HEK293T (cell line): ENCODE measurements around the gene SSTR5.

Experiments
- ARNT ChIP-seq: fragments of 450-650 bp; IDR thresholded peaks from 2 replicates; pipeline ENCODE4 v1.6.1; 2017; ENCODE audit warnings: mild to moderate bottlenecking
- BHLHE40 ChIP-seq: fragments of 450-650 bp; IDR thresholded peaks from 2 replicates; pipeline ENCODE4 v1.6.1; 2016; ENCODE audit warnings: mild to moderate bottlenecking, moderate library complexity, borderline replicate concordance
- CTBP1 ChIP-seq: fragments of 450-650 bp; IDR thresholded peaks from 2 replicates; pipeline ENCODE4 v1.6.1; 2016; ENCODE audit warnings: borderline replicate concordance
- ELF4 ChIP-seq: fragments of 450-650 bp; IDR thresholded peaks from 2 replicates; pipeline ENCODE4 v1.6.1; 2017; ENCODE audit warnings: antibody characterized with exemption
- FOXA1 ChIP-seq: fragments of 450-650 bp; IDR thresholded peaks from 2 replicates; pipeline ENCODE4 v1.6.1; 2016; ENCODE audit warnings: mild to moderate bottlenecking
- FOXK2 ChIP-seq: fragments of 450-650 bp; IDR thresholded peaks from 2 replicates; pipeline ENCODE4 v1.6.1; 2016; ENCODE audit warnings: mild to moderate bottlenecking
- FOXM1 ChIP-seq: fragments of 450-650 bp; IDR thresholded peaks from 2 replicates; pipeline ENCODE4 v1.6.1; 2017; ENCODE audit warnings: mild to moderate bottlenecking, borderline replicate concordance
- LEF1 ChIP-seq: fragments of 450-650 bp; IDR thresholded peaks from 2 replicates; pipeline ENCODE4 v1.6.1; 2017; ENCODE audit warnings: mild to moderate bottlenecking, borderline replicate concordance
- NFRKB ChIP-seq: fragments of 450-650 bp; IDR thresholded peaks from 2 replicates; pipeline ENCODE4 v1.6.1; 2016; ENCODE audit warnings: mild to moderate bottlenecking, moderate library complexity
- SP1 ChIP-seq: fragments of 450-650 bp; IDR thresholded peaks from 2 replicates; pipeline ENCODE4 v1.6.1; 2017
- SUZ12 ChIP-seq: fragments of 450-650 bp; IDR thresholded peaks from 2 replicates; pipeline ENCODE4 v1.6.1; 2016; ENCODE audit warnings: mild to moderate bottlenecking
- TARDBP ChIP-seq: fragments of 450-650 bp; IDR thresholded peaks from 2 replicates; pipeline ENCODE4 v1.6.1; 2016
- ZNF384 ChIP-seq: fragments of 450-650 bp; IDR thresholded peaks from 2 replicates; pipeline ENCODE4 v1.6.1; 2016
- TF ChIP-seq, protein P1 (sequence below): fragments of 450-650 bp; IDR thresholded peaks from 2 replicates; pipeline ENCODE4 v1.6.1; 2016

DNA sequence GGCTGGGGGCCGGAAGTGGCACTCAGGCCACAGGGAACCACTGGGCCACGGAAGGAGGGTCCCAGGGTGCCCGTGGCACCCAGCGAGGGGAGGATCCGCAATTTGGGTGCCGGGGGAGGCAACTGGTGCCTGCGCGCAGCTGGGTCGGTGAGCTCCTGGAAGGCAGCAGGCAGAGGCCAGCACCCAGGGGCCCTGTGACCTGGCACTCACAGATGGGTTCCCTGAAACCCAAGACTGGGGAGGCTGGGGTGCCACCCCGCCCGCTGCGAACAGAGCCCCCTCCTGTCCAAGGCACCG is 663 bp downstream of the SSTR5 start:
- TF ChIP-seq NFRKB, result no peak
- no peak for TF ChIP-seq BHLHE40
- TF ChIP-seq ELF4, result no peak
- TF ChIP-seq, protein P1, sequence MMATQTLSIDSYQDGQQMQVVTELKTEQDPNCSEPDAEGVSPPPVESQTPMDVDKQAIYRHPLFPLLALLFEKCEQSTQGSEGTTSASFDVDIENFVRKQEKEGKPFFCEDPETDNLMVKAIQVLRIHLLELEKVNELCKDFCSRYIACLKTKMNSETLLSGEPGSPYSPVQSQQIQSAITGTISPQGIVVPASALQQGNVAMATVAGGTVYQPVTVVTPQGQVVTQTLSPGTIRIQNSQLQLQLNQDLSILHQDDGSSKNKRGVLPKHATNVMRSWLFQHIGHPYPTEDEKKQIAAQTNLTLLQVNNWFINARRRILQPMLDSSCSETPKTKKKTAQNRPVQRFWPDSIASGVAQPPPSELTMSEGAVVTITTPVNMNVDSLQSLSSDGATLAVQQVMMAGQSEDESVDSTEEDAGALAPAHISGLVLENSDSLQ, result no peak
- no peak for TF ChIP-seq FOXM1
- TF ChIP-seq FOXA1, result no peak
- no peak for TF ChIP-seq ZNF384
- no peak for TF ChIP-seq TARDBP
- no peak for TF ChIP-seq SP1
- TF ChIP-seq LEF1, result no peak
- no peak for TF ChIP-seq SUZ12
- no peak for TF ChIP-seq FOXK2
- no peak for TF ChIP-seq ARNT
- no peak for TF ChIP-seq CTBP1
